ENCODE measurements around the gene PDE6A.
"Not testable (repeated sequence)": the region's sequence is repeated elsewhere in the genome, so short reads cannot be mapped to it uniquely, and the experiment has no call there.

Gene PDE6A

DNA sequence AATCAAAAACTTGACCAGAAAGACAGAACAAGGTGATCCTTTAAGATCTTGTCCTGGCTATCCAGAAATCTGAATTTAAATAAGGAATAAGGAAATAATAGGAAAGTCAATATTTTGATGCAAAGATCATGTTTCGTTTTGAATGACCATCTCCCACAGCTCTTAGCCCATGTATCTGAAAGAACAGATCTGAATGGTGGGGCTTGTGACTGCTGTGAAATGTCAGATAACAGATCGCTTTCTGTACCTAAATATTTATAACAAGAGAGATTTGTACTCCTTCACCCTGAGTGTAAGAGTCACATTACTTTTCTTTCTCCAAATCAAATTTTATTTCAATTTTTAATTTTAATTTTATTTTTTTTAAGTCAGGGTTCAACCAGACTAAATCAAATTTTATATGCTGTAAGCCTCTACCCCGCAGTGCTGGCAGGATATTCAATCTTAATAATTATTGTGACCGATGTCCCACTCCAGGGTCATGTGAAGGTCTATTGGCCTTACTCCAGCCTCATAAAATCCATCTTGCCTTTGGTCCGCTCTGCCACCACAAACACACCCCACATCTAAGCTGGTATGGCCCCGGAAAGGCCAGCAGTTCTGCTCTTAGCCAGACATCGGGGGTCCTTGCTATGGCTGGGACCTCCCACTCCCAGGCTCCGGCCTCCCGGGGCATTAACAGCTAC is 9.0 kb upstream of the PDE6A start:
- no peak for DNase-seq (ENCODE audit: insufficient read length, low spot score)
- no peak for FAIRE-seq

DNA sequence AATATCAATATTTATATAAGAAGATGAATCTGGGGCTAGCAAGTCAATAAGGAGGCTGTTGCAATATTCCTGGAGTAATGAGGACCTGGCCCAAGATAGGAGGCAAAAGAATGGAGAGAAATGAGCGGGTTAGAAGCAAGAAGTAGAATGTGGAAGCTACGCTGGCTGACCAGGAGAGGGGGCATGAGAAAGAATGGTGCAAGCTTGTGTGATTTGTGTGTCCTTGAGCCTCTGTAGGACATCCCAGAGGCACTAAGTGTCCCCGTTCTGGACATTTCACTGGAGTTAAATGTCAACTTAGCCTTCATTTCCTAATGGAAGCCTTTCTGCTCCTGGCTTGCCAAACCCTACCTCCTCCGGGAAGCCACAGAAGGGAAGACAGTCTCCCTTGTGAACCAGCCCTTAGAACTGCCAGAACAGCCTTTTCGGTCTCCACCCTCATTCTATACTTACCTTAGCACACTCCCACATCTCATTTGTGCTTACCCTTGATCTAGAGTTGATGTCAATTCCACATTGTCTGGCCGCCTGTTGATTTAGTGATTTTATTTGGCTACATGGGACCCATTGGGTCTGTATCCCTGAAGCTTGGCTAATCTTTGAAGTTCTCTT is 6.7 kb upstream of the PDE6A start:
- no peak for DNase-seq (ENCODE audit: insufficient read length, low spot score)
- FAIRE-seq: no peak

DNA sequence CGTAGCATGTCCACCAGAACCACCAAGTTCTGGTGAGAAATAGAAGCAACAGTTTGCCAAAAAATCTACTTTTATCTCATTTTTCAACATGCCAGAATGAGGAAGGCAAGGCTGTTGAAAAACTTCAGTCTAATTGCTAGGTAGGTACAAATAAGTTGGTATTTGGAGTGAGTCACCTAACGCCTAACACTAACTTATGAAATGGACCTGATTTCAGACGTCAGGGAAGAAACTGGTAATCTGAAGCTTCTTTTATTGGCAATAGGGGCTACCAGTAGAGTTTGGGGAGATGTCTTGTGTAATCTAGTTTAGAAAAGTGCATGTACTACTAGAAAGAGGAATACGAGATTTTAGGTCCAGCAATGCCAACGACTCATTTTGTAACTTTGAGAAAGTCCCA is 4.4 kb upstream of the PDE6A start:
- no peak for FAIRE-seq

DNA sequence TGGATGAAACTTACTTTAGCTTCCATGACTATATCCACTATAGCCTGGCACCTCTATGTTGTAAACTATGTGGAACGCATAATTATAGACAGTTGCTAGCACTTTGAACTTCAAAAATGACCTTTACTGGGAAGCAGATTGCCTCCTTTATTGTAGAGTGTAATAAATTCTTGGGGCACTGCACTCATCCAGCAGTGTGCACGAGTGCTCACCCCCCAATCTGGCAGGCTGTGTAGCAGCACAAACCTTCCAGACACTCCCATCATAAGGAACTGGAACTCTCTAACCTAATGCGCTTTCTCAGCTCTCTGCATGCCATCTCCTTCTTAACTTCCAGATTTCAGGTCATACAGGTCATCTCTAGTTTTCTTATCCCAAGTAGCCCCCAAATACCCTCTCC is 1.5 kb upstream of the PDE6A start:
- no peak for DNase-seq (ENCODE audit: insufficient read length, low spot score)

More for the DNA sequence above, 4.4 kb upstream of the PDE6A start:
- no peak for DNase-seq (ENCODE audit: insufficient read length, low spot score)

DNA sequence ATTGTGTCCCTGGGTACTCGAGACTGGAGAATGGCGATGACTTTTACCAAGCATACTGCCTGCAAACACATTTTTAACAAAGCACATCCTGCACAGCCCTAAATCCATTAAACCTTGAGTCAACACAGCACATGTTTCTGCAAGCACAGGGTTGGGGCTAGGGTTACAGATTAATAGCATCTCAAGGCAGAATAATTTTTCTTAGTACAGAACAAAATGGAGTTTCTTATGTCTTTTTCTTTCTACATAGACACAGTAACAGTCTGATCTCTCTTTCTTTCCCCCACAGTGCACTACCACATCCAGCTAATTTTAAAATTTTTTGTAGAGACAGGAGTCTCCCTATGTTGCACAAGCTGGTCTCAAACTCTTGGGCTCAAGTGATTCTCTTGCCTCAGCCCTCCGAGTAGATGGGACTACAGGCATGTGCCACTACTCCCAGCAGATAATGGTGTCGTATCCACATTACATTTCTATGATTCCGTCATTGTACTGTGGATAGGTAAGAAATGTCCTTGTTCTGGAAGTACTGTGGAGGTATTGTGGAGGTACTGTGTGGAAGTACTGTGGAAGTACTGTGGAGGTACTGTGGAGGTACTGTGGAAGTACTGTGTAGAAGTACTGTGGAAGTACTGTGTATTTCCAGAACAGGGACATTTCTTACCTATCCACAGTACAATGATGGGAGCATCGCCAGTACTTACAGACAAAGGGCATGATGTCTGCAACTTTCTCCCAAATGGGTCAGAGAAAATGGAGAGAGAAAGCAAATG is 1.2 kb downstream of the PDE6A start:
- DNase-seq (ENCODE audit: insufficient read length, low spot score); FAIRE-seq: not testable (repeated sequence)

More for the DNA sequence above, 1.5 kb upstream of the PDE6A start:
- FAIRE-seq: no peak

DNA sequence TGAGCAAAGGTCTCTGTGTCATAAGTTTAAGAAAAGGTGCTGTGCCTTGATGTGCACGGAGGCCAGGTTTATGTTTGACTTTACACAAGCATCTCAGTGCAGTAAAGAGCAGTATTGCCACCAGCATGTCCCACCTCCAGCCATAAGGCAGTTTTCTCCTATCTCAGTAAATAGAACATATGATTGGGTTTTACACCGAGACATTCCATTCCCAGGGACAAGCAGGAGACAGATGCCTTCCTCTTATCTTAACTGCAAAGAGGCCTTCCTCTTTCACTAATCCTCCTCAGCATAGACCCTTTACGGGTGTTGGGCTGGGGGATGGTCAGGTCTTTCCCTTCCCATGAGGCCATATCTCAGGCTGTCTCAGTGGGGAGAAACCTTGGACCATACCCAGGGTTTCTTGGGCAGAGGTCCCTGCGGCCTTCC is 1.8 kb downstream of the PDE6A start:
- not testable (repeated sequence) for DNase-seq (ENCODE audit: insufficient read length, low spot score); FAIRE-seq

DNA sequence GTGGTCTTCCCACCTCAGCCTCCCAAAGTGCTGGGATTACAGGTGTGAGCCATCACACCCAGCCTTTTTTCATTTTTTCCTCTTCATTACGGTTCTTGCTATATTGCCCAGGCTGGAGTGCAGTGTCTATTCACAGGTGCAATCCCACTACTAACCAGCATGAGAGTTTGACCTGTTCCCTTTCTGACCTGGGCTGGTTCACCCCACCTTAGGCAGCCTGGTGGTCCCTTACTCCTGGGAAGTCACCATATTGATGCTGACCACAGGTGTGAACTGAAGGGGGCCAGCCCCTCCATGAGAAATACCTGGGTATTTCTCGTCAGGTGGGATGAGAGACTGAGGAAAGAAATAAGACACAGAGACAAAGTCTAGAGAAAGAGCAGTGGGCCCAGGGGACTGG is 2.4 kb downstream of the PDE6A start:
- FAIRE-seq (no peak), DNase-seq (ENCODE audit: insufficient read length, low spot score) (no peak)

DNA sequence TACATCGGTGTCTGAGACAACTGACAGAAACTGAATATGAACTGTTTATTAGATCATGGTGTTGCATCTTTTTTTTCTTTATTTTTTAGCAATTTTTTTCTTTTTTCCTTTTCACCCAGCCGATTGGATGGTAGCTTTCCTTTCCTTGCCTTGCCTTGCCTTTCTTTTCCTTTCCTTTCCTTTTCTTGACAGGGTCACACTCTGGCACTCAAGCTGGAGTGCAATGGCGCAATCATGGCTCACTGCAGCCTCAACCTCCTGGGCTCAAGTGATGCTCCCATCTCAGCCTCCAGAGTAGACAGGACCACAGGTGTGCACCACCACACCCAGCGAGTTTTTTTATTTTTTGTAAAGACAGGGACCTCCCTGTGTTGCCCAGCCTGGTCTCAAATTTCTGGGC is 2.8 kb downstream of the PDE6A start:
- DNase-seq (ENCODE audit: insufficient read length, low spot score) (no peak), FAIRE-seq (no peak)

DNA sequence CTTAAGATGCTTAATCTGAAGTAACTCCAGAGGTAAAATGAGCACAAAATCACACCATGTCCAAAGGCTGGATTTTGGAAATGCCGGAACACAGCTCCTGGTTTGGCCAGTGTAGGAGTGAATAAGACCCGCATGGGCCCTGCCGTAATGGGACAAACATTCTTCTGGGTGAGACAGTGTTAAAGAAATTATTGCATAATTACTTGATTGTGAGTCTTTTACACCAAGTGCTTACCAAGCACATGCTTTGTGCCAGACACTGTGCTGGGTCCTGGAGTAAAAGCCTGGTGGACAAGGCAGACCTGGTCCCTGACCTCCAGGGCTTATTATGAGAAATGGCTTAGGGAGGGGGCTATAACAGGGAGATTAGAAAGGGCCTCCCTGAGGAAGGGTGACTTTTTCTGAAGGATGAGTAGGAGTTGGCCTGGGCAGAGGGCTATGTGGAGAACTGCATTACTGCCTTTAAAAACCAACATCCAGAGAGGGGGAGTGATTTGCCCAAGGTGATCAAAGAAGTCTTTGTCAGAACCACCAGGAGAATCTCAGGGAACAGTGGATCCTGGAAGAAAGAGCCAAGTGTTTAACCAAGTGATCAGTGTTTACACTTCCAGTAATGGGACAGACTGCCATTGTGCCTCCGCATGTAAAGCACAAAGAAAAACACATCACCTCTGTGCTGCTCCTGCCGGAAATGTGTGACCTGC is 3.5 kb downstream of the PDE6A start:
- DNase-seq (ENCODE audit: insufficient read length, low spot score): no peak
- no peak for FAIRE-seq

DNA sequence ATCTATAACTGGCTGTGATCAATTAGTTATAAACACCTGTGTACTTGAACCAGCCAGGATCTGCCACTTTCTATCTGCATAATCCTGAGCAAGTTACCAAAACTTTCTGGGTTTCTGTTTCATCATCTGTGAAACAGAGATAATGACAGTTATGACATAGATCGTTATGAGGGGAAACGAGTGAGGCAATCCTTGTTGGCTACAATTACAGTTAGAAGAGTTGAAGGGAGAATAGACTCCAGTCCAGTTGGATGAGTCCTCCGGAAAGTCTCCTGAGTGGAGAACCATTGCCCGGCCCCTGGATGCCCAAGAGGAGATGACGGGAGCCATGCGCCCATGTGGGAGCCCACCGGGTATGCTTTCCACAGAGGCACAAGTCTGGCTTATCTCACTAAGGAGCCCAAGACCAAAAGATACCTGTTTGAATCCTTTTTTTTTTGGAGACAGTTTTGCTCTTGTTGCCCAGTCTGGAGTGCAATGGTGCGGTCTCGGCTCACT is 4.5 kb downstream of the PDE6A start:
- FAIRE-seq: no peak
- no peak for DNase-seq (ENCODE audit: insufficient read length, low spot score)

DNA sequence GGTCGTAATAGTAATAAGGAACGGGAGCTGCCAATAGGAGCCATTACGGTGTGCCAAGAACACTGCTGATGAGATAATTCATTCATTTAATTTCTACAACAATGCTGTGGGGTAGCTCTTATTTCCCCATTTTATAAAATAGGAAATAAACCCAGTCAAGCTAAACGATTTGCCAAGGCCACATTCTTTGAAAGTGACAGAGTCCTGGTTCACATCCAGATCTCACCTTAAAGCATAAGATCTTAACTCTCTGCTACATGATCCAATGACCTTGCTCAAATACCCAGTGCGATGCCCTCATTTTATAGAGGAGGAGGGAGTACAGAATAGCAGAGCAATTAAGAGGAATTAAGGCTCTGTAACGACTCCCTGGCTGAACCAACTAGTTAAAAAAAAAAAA is 5.0 kb downstream of the PDE6A start:
- DNase-seq (ENCODE audit: insufficient read length, low spot score): no peak
- FAIRE-seq: no peak

DNA sequence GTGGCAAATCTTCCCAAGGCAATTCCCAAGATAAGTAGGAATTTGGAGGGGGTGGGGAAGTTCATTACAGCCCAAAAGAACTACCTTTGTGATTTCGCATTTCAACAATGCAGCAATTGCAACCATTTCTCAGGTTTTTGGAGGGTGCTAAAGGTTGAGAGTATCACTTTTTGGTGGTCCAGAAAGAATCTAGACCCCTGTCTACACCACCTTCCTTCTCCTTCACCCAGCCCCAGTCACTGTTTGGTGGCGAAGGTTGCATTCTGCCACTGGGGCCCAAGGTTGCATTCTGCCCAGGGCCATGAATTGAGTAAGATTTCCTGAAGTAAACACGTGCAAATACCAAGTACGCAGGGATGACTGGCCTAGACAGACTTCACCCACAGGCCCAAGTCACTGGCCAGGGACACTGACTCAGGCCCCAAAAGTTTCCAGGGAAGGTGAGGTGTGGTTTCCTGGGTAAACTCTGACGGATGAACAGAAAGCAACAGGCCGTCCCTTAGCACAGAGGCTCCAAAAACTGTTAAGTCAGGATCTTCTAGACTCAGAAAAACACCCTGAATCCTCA is 5.7 kb downstream of the PDE6A start:
- DNase-seq (ENCODE audit: insufficient read length, low spot score) (no peak), FAIRE-seq (no peak)

DNA sequence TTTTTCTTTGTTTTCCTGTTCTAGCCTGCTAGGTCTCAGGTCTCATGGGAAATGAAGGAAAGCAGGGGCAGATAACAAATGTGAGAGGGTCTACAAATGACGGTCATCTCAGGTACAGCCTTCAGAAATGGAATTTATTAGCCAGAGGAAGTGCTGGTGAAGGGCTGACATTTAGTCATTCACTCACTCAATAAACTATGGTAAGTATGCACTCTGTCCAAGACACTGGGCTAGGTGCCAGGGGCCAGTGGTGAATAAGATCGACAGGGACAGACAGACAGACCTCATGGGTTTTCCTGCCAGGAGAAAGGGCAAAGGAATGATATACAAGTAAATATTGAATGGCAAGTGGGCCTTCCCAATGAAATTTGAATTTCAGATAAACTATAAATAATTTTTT is 6.3 kb downstream of the PDE6A start:
- FAIRE-seq: no peak
- DNase-seq (ENCODE audit: insufficient read length, low spot score): no peak

DNA sequence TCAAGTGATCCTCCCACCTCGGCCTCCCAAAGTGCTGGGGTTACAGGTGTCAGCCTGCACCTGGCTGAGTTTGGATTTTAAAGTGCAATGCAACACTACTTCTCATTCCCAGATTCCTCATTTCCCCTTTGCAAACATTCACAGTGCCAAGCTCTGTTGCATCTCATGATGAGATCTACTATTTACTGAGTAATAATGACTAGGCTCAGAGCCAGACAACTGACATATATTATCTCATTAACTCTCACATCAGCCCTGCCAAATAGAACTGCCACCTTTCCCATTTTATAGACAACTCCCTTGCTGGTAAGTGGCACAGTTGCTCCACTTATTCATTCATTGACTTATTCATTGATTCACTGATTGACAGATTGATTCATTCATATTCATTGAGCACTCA is 7.0 kb downstream of the PDE6A start:
- DNase-seq (ENCODE audit: insufficient read length, low spot score) (no peak), FAIRE-seq (no peak)

DNA sequence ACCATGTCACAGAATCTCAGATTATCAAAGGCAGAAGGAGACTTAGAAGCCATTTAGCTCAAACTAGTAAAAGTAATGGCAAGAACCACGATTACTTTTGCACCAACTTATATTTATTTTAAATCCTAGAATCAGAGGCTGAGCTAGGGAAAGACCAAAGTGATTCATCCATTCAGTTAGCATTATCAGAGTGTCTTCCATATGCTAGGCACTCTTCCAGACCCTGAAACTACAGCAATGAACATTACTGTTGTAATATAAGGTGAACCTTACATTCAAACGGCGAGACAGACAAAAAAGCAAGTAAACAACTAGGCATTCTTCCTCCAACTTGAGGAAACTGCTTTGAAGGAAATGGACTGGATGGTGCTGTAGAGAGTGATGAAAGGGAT is 7.9 kb downstream of the PDE6A start:
- no peak for FAIRE-seq

DNA sequence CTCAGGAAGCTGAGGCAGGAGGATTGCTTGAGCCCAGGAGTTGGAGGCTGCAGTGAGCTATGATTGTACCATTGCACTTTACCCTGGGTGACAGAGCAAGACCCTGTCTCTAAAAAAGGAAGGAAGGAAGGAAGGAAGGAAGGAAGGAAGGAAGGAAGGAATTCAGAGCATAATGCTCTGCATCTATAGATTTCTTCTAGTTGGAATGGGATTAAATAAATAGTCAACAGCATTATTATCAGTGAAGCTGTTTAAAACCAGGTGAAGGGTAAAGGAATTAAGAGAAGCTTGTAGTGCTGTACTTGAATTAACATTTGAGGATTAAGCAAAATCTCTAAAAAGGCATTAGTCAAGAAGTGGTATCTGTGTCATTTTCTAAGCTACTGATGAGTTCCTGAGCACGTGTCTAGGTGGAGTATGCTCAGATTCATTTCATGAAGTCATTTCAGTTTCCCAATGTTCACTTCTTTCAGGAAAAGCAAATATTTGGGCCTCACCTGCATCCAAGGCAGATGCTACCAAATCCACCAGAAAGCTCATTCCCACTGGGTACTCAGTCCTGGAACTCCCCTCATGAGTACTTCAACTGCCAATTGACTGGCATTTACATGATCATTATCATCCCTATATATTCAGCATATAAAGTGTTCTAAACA is 8.4 kb downstream of the PDE6A start:
- DNase-seq (ENCODE audit: insufficient read length, low spot score): no peak
- FAIRE-seq: no peak

More for the DNA sequence above, 7.9 kb downstream of the PDE6A start:
- no peak for DNase-seq (ENCODE audit: insufficient read length, low spot score)

DNA sequence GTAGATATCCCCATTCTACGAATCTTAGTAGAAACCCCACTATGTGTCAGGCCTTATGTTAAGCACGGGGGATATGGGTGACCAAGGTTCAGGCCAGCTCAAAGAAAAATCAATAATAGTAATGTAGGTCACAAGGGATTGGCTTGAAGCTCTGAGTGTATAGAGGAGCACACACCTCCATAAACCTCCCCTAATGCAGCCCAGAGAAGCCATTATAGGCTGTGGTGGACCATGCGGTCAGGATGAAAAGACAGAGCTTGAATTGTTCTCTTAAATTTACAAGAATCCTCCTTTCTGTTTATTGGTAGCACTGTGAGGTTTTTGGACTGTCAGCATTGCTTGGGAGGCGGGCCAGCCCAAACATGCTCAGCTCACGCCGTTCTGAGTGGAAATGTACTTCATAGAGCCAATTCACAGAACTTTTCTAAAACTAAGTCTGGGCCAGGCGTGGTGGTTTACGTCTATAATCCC is 9.1 kb downstream of the PDE6A start:
- FAIRE-seq: no peak

DNA sequence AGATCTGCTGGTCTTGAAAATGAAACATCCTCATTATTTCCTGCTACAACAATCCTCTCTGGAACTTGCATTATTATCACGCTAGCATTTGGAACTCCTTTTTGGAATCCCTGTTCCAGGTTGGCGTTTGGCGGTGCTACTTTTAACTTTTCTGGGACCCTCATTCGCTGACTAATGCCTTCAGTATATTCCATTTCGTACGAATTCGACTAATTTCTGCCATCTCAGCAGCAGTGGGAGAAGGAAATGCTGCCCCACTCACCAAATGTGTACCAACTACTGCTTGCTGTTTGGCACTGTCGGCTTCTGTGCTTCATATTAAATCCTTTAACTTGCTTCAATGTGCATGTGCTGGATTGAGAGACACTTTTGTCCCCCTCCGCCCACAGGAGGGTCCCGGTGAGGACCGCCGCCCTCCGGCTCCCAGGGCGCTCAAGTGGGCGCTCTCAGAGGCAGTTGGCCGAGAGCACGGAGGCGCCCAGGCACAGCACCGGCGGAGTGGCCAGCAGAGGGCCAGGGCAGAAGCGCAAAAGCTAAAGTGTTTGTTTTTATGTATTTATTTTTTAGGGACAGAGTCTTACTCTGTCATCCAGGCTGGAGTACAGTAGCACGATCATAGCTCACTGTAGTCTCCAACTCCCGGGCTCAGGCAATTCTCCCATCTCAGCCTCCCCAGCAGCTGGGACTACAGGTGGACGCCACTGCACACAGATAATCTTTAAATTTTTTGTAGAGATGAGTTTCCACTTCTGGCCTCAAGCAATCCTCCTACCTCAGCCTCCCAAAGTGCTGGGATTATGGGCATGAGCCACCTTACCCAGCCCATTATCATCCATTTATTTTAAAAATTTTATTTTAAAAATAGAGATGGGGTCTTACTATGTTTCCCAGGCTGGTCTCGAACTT is 11.9 kb downstream of the PDE6A start:
- no peak for DNase-seq (ENCODE audit: insufficient read length, low spot score)
- FAIRE-seq: no peak

More for the DNA sequence above, 9.1 kb downstream of the PDE6A start:
- no peak for DNase-seq (ENCODE audit: insufficient read length, low spot score)

DNA sequence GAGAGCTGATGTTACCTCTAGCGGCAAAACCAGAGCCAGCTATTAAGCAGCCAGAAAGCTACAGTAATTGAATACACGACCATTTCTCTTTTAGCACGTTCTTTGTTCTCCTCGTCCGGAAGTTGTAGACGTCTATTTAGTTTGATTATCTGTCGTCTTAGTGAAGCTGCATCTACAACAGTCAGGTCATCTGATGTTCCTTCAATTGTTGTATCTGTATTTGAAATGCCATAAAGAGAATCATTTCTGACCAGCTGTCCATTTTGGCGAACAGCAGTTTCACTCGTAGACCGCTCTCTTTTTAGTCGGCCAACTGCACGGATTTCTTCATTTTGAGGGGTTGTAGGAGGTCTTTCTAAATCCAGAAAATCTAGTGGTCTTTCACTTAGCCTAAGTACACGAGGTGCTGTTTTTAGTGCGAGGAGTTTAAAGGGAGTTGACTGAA is 12.6 kb downstream of the PDE6A start:
- FAIRE-seq (no peak), DNase-seq (ENCODE audit: insufficient read length, low spot score) (no peak)

All from GM19239 (cell line).